GM18909 (cell line): ENCODE data around the gene TRIM65.
"Not testable (repeated sequence)": the region's sequence is repeated elsewhere in the genome, so short reads cannot be mapped to it uniquely, and the experiment has no call there.

Experiments used
- ATAC-seq: cut with Tn5 transposase; IDR thresholded peaks from one replicate; pipeline ENCODE4 v1.9.1; 2021; ENCODE audit warnings: mild to moderate bottlenecking; ENCODE audit not compliant: unreplicated experiment, poor library complexity

Gene TRIM65

DNA sequence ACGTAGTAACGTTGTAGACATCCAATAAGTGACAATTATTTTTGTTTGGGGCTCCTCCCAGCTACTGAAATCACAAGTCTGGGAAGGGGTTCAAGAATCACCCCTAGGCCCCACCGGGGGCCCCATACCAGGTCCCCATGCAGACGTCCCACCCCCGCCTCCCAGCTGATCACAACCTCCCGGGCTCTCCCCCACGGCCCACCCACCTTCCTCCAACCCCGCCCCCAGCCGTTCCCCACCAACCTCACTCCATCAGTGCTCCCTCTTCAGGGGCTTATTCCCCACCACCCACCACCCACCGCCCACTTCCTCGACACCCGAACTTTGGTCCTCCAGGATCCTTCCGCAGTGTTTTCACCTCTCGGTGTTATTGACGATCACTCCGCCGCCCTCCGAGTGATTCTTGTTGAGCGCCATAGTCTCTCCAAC, 41.9 kb downstream of the TRIM65 start:
- ATAC-seq = no peak

DNA sequence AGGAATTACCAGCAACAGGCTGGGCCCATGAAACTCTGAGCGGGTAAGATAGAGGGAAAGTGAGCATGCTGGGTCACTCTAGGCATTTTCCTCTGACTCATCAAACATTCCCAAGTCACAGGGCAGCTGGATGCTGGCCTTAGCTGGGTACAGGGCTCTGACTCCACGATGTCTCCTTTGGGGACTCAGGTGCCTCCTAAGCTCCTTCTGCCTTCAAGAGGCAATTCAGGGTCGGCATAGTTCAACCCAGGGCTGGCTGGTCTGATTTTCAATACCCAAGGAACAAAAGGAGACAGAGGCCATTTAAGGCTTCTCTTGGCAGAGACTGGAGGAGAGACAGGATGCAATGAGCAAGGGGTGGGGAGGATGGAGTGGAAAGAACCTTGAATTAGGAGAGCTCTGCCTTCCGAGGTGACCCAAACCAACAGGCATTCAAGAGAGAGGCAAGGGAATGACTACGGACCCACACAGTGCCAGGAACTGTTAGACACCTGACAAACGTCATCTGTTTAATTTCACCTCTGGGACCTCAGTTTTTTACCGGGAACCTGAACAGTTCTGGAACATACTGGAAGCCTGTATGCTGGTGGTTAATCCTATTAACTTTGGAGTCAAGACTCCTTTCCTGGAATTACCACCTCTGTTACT, 42.5 kb downstream of the TRIM65 start:
- no peak for ATAC-seq

GRCh38 chr17:75853433-75853832, 43.3 kb downstream of the TRIM65 start:
- no peak for ATAC-seq

DNA sequence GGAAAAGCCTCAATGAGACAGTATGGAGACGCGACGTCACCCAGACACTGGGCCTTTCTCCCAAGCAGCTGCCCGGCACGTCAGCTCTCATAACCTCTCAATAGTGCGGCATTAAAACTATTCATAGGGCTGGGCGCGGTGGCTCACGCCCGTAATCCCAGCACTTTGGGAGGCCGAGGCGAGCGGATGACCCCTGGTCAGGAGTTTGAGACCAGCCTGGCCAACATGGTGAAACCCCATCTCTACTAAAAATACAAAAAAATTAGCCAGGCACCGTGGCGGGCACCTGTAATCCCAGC, 45.1 kb downstream of the TRIM65 start:
- ATAC-seq = not testable (repeated sequence)

DNA sequence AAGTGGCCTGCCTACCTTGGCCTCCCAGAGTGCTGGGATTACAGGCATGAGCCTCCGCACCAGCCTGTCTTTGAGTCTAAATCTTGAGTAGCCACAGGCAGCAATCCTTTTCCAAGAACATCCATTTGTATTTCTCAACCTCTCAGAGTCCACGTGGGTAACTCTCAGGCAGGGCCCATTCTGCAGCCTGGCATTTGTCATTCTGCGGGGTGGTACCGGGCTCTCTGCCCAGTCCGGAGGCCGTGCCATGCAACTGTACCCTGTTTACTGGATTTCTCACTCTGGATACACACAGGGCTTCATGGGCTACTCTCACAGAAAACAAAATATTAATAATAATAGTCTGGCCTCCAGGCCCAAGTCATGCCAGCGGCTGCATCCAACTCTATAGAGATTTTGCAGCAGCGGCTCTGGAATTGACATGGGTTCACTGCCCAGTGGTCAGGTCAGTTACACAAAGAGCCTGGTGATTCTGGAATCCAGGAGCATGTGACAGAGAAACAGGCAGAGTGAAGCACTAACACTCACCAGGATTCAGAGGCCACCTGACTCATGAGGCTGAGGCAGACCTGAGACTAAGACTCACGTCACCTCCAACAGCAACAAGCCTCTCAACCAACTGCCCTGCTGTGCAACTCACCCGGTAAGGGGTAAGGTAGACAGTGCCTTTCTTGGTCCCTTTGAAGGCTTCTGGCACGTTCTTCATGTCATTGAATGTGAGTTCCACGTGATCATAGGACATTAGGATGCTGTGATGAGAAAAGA, 45.6 kb downstream of the TRIM65 start:
- no peak for ATAC-seq

DNA sequence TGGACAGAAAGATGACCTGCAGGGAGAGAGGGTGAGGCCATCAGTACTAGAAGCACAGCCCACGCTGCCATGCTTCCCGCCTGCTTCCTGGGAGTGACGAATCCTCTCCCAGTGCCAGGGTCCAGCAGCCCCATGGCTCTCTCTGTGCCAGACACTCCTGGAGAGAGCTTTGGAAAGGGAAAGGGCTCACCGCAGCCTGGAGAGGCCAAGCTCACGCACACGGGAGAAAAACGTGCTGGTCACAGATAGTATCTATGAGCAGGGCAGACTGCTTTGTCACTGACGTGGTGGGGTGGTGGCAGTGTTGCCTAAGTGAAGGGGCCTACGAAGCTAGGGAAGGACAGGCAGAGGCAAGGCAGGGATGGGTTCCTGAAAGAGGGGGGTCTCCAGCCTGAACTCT, 47.0 kb downstream of the TRIM65 start:
- ATAC-seq = no peak

- ATAC-seq = no peak
These were observed 47.5 kb downstream of the TRIM65 start for GRCh38 chr17:75849279-75849646.

- ATAC-seq = no peak
These were observed 48.0 kb downstream of the TRIM65 start for GRCh38 chr17:75848523-75849278.

DNA sequence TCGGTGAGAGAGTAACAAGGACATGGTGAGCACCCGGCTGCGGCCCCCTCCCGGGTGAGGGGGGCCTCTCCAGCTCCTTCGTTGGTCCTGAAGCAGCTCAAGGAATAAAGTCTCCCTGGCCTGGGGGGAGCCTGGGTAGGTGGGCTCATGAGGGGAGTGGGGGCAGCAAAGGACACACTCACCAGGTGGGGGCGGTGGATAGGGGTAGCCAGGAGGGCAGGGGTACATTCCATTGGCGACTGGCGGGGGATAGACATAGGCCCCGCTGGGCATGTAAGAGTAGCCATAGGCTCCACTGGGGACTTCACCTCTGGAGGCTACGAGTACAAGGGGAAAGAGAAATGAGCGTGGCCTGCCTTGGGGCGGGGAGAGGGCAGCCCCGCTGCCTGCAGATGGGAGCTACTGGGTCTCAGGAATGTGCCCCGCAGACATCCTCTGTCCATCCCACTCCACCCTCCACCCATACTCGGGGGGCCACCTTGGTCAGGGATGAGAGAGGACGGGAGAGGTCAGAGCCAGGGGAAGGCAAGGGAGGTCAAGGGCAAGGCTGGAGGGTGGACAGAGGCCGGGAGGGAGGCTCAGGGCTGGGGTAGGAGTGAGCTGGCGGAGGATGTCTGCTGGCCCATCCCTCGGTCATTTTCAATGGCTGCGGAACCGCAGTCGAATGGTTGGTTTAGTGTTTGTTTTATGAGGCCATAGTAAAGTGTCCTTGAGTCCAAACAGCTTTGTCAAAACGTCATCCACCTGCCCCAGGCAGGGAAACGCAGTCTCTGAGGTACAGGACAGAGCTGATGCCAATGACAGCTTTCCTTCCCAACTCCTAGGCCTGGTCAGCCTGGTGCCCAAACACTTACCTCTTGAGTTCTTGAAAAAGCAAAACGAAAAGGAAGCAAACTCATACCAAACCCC, 48.9 kb downstream of the TRIM65 start:
- ATAC-seq = no peak

DNA sequence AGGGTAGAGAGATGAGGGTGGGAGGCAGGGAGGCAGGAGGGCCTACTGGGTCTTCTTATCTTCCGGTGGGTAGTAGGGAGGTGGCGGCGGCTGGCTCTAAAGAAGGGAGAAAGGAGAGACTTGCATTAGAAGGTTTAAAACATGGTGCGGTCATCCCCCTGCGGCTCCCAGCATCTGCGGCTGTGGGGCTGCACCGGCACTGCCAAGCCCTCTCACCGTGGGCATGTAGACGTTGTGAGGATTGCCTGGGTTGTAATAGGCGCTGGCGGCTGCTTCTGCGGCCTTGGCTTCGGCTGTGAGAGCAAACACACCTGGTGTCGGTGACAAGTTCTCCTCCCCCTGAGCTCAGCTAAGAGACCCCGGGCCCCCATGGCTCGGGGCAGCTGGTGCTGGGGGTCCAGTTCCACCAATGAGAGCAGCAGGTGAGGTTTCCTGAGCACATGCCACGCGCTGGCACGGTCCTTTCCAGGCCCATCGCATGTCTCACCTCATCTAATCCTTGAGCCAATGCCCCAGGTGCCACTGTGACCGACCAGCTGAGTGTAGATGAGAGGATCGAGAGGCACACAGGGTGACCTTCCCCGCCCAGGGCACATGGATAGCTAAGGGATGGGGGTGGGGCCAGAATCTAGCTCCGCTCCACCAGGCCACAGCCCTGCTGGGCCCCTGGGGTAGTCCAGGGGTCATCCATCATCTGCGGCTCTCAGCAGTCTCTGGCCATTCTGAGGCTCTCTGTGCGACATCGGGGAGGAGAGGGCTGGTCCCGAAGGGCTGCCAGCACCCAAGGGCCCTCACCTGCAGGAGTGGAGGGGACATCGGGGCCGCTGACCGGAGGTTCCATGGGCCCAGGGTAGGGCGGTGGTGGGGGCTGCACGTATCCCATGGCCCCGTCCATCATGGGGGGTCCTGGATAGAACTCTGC, 49.8 kb downstream of the TRIM65 start:
- ATAC-seq = no peak

DNA sequence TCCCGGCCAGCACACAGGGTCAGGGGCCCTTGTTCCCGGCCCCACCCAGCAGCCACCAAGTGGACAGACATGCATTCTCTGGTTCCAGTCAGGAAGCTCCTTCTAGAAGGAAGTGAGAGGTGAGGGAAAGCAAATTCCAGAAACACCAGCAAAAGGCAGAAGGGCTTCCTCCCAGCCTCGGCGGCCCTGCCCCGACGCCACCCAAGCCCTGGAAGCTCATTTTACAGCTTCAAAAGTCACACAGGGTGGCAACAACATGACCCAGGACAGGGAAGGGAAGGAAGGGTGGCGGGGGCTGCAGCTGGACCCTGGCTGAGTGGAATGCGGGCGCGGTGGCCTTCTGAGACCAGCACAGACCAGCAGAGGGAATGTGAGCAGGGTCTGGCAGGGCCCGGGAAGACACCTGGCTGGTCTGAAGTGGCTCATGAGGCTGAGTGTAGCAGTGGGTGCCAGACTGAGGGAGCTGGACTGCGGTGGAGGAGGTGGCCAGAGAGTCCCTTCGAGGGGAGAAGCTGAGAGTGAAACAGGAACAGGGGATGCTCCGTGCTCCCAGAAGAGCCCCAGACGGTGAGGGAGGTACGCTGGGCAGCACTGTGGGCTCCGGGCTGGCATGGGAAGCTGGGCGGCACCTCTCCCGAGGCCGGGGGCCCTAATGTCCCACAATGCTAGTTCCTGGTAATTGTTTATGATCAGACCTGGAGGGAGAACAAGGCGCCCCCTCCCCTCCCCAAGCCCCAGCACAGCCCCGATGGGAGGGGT, 50.6 kb downstream of the TRIM65 start:
- no peak for ATAC-seq

DNA sequence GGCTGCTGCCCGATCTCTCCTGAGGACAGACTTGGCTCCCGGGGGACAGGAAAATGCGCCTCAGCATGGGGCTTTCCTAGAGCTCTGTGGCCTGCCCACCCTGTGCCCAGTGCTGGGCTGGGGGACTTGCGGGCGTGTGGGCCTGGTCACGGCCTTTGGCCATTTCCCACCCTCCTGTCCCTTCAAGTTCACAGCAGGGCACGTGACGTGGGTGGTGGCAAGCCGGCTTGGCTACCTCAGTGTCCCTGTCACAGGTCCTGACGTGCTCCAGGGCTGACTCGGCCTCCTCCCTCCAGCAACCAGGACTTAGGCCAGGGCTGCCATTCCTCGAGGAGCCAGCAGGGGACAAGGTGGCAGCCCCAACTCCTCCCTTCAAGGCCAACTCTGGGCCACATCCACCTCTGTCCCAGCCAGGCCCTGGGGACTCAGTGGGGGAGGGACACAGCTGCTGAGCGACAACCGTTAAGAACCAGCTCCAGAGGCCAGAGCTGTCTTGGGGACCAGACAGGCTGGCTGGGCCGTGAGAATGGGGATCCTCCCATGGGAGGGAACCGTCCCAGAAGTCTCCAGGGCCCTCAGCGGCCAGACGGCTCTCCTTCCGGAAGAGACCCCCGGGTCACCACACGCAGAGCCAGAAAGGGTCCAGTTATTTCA, 51.6 kb downstream of the TRIM65 start:
- ATAC-seq = peak; percentile 79

DNA sequence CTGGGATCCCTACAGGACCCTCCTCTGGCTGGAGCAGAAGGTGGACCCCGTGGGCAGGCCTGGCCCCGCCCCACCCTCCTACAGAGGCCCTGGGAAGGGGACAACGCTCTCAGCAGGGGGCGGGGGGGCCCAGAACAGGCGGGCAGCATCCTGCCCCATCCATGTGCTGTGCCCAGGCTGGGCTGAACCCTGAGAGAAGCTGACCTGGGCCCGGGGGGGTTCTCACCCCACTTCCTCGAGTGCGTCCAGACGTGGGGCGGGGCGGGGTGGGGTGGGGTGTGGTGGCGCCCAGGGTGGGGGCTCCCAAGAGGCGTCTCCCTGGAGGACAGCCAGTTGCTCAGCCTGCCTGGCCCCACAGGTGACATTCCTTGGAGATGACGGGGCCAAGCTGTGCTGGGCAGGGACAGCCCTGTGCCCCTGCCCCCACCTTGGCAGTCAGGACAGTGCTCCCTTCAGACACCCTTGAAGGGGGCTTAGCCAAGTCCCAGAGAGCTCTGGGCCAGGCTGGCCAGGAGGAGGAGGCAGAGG, 52.2 kb downstream of the TRIM65 start:
- peak; percentile 8 for ATAC-seq

GRCh38 chr17:75843577-75844529, 52.9 kb downstream of the TRIM65 start, which contains the start of gene UNC13D:
UNC13D (minus strand) TSS chr17:75844404; CDS start chr17:75844337, 67 bp downstream.
- ATAC-seq = no peak

DNA sequence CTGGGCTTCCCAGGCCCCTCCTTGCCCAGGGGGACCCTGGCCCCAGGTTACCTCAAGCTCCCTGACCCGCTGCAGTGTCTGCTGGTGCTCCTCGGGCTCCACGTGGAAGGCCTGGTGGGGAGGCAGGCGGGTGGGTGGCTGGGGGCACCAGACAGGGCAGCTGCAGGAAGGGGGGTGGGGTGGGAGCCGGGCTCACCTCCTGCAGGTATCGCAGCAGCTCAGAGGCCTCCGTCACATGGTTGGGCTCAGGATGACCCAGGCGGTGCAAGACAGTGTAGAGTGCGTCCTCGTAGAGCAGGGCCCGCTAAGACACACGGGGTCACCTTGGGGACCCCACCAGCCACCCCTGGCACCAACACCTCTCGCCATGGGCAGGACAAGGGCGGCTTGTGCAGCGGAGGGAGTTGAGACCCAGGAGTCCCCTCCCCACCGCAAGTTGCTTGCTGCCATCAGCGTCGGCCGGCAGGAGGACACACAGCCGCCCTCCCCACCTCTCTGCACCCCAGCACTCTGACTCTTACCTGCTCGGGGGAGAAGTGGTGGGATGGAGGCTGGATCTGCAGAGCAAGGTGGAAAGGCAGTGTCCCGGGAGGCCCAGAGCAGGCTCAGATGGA, 53.7 kb downstream of the TRIM65 start:
- no peak for ATAC-seq

DNA sequence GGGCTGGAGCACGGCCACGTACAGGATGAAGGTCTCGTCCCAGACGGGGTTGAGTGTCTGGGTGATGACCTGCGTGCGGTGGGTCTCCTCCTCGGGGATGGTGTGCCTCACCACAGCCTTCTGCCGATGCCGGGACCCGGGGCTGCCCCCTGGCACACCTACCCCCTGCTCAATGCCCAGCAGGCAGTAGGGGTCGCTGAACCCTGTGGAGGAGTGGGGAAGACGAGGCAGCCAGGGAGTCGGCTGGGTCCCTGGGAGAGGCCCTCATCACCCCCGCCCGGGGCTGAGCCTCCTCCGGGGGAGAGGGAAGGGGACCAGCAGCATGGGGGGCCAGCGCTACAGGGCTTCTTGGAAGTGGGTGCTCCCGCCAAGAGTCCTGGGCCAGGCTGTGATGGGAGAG, 54.3 kb downstream of the TRIM65 start:
- ATAC-seq = no peak
